ENCODE measurements around the gene THSD7B.

THSD7B gene, protein sequence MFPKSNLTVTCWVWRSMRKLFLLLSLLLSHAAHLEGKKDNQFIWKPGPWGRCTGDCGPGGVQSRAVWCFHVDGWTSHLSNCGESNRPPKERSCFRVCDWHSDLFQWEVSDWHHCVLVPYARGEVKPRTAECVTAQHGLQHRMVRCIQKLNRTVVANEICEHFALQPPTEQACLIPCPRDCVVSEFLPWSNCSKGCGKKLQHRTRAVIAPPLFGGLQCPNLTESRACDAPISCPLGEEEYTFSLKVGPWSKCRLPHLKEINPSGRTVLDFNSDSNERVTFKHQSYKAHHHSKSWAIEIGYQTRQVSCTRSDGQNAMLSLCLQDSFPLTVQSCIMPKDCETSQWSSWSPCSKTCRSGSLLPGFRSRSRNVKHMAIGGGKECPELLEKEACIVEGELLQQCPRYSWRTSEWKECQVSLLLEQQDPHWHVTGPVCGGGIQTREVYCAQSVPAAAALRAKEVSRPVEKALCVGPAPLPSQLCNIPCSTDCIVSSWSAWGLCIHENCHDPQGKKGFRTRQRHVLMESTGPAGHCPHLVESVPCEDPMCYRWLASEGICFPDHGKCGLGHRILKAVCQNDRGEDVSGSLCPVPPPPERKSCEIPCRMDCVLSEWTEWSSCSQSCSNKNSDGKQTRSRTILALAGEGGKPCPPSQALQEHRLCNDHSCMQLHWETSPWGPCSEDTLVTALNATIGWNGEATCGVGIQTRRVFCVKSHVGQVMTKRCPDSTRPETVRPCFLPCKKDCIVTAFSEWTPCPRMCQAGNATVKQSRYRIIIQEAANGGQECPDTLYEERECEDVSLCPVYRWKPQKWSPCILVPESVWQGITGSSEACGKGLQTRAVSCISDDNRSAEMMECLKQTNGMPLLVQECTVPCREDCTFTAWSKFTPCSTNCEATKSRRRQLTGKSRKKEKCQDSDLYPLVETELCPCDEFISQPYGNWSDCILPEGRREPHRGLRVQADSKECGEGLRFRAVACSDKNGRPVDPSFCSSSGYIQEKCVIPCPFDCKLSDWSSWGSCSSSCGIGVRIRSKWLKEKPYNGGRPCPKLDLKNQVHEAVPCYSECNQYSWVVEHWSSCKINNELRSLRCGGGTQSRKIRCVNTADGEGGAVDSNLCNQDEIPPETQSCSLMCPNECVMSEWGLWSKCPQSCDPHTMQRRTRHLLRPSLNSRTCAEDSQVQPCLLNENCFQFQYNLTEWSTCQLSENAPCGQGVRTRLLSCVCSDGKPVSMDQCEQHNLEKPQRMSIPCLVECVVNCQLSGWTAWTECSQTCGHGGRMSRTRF (N-terminal part only)

DNA sequence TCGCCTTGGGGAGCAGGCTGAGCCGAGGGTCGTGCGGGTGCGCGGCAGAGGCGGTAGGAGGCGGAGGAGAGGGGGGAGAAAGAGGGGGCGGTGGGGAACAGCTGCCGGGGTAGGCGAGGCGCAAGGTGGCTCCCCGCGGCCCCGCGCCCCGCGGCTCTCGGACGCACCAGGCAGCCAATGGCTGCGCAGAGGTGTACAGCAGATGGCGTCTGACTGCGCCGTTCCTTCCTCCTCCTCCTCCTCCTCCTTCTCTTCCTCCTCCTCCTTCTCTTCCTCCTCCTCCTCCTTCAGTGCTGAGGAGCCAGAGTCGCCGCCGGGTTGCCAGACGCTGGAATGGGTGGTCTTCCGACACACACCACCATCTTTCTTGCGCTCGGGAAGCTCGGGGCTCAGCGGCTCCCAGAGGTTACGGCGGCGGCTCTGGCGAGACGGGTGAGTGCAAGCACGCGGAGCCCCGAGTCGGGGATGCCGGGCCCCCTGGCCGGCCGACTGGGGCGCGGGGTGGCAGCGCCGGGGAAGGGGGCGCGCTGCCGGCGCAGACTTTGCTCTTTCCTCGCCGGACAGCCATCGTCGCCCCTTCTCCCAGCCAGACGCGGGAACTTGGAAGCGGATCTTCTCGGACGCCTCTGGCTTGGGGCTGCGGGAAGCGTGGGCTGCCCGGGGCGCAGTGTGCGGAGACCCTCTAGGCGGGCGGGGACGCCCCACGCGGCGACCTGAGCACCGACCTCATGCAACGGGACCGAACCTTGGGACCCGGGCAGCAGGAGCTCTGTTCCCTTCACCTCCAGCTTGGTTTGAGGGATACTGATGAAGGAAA, at the start of gene THSD7B:
TSS of gene THSD7B (plus strand) at position 290 of the 817 bp plus-strand sequence. CDS start 116,634 bp downstream, outside the sequence.
- Histone ChIP-seq H3K27me3 (ENCODE audit: insufficient read depth, low read length) (no peaks in the 10 kb centered on the region), H4K20me1 (ENCODE audit: insufficient read depth, low read length) (no peaks in the 10 kb centered on the region), H3K79me2 (ENCODE audit: insufficient read depth, low read length) (no peaks in the 10 kb centered on the region), H3K9me3 (ENCODE audit: low read length) (no peaks in the 10 kb centered on the region), H3K9ac (ENCODE audit: low read length) (no peak within 1 kb of the TSS), H3K9me2 (ENCODE audit: low read depth, low read length) (no peaks in the 10 kb centered on the region), H3K4me3 (ENCODE audit: low read depth, low read length, poor library complexity, severe bottlenecking) (no peak within 1 kb of the TSS), H3K4me1 (ENCODE audit: insufficient read depth, low read length, severe bottlenecking) (no peaks in the 10 kb centered on the region), H3K36me3 (ENCODE audit: insufficient read depth, low read length) (no peaks in the 10 kb centered on the region), H3K27ac (ENCODE audit: low read depth, low read length, poor library complexity, severe bottlenecking) (no peak within 1 kb of the TSS), H3K4me2 (ENCODE audit: low read length) (no peak within 1 kb of the TSS), H3F3A (ENCODE audit: insufficient read depth, low read length) (no peaks in the 10 kb centered on the region), H2AFZ (ENCODE audit: low read length) (no peak within 1 kb of the TSS)
- TF ChIP-seq, protein P1, sequence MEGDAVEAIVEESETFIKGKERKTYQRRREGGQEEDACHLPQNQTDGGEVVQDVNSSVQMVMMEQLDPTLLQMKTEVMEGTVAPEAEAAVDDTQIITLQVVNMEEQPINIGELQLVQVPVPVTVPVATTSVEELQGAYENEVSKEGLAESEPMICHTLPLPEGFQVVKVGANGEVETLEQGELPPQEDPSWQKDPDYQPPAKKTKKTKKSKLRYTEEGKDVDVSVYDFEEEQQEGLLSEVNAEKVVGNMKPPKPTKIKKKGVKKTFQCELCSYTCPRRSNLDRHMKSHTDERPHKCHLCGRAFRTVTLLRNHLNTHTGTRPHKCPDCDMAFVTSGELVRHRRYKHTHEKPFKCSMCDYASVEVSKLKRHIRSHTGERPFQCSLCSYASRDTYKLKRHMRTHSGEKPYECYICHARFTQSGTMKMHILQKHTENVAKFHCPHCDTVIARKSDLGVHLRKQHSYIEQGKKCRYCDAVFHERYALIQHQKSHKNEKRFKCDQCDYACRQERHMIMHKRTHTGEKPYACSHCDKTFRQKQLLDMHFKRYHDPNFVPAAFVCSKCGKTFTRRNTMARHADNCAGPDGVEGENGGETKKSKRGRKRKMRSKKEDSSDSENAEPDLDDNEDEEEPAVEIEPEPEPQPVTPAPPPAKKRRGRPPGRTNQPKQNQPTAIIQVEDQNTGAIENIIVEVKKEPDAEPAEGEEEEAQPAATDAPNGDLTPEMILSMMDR (IDR thresholded peaks at IDR 0.05; ENCODE audit: low read length) = no peak
- TF ChIP-seq EZH2 (IDR thresholded peaks at IDR 0.05; ENCODE audit: borderline replicate concordance, low read length) = no peak

DNA sequence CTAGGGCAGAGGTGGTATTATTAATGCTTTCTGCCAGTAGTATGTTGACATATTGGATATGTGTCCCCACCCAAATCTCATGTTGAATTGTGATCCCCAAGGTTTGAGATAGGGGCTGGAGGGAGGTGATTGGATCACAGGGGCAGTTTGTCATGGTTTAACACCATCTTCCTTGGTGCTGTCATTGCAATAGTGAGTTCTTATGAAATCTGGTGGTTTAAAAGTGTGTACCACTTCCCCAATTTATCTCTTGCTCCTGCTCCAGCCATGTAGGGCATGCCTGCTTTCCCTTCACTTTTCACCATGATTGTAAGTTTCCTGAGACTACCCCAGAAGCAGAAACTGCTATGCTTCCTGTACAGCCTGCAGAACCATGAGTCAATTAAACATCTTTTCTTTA, 47.1 kb upstream of the THSD7B start:
- Histone ChIP-seq H3K9me3 (ENCODE audit: low read length) (no peaks in the 10 kb centered on the region), H2AFZ (ENCODE audit: low read length) (no peak overlapping the region), H3K27ac (ENCODE audit: low read depth, low read length, poor library complexity, severe bottlenecking) (no peak overlapping the region), H3K4me3 (ENCODE audit: low read depth, low read length, poor library complexity, severe bottlenecking) (no peak overlapping the region), H3F3A (ENCODE audit: insufficient read depth, low read length) (no peaks in the 10 kb centered on the region; the same call in 1 of the 2 replicates), H3K79me2 (ENCODE audit: insufficient read depth, low read length) (no peaks in the 10 kb centered on the region), H3K4me1 (ENCODE audit: insufficient read depth, low read length, severe bottlenecking) (no peaks in the 10 kb centered on the region), H3K9me2 (ENCODE audit: low read depth, low read length) (no peaks in the 10 kb centered on the region), H3K27me3 (ENCODE audit: insufficient read depth, low read length) (no peaks in the 10 kb centered on the region), H3K9ac (ENCODE audit: low read length) (no peak overlapping the region), H3K4me2 (ENCODE audit: low read length) (no peak overlapping the region), H4K20me1 (ENCODE audit: insufficient read depth, low read length) (no peaks in the 10 kb centered on the region), H3K36me3 (ENCODE audit: insufficient read depth, low read length) (no peaks in the 10 kb centered on the region)
- TF ChIP-seq, protein P1 (IDR thresholded peaks at IDR 0.05; ENCODE audit: low read length) = no peak
- no peak for TF ChIP-seq EZH2 (IDR thresholded peaks at IDR 0.05; ENCODE audit: borderline replicate concordance, low read length)
